NK-92 (cell line): Measurements from ENCODE around the gene COL25A1.
"Not testable (repeated sequence)": the region's sequence is repeated elsewhere in the genome, so short reads cannot be mapped to it uniquely, and the experiment has no call there.

Source experiments
- DNase-seq: peaks from one replicate; lab custom pipeline; 2025; ENCODE audit not compliant: unreplicated experiment; lab: John Stamatoyannopoulos, UW

Gene COL25A1

DNA sequence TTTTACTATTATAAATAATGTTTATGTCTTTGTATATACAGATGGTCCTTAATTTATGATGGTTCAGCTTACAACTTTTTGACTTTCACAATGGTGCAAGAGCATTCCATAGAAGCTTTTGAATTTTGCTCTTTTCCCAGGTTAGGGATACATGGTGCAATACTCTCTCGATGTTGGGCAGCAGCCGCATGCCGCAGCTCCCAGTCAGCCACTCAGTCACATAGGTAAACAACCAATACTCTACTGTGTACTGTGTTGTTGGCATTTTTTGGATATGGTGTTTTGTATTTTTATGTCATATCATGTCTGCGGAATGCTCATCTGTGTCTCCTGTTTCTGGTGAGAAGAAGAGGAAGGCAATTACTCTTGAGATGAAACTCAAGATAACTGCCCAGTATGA, 281.6 kb downstream of the COL25A1 start:
- DNase-seq: no peak

DNA sequence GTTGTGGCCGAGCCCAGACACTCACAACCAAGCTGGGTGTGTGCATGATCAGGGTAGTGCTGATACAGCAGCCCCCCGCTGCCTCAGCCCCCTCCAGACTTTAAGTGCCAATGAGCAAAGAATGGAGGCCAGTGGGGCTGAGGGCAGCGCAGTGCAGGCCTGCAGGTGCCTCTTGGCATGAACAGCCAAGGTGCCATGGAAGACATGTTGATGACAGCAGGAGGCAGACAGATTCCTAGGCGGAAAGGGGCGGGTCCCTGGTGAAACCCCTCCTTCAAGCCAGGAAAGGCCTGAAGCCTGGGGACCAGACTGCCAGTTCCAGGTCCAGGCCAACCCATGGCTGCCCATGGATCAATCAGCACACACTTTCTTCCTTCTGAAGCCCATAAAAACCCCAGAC, 286.3 kb downstream of the COL25A1 start:
- no peak for DNase-seq

DNA sequence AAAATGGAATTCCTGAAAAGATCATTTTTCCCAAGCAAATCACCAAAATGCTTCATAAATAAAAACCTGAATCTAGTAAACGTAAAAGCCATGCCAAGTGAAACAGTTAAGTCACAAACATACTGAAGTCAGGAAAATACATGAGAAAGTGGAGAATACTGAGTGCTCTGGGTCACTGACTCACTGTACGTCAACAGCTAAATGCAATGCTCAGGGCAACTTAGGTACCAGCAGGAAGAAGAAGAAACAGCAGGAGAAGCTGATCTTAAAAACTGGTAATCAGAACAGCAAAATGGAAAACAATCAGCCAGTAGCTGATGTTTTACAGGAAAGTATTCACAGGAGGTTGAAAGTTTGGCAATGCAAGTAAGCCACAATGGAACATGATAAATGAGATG, 287.0 kb downstream of the COL25A1 start:
- DNase-seq: no peak

DNA sequence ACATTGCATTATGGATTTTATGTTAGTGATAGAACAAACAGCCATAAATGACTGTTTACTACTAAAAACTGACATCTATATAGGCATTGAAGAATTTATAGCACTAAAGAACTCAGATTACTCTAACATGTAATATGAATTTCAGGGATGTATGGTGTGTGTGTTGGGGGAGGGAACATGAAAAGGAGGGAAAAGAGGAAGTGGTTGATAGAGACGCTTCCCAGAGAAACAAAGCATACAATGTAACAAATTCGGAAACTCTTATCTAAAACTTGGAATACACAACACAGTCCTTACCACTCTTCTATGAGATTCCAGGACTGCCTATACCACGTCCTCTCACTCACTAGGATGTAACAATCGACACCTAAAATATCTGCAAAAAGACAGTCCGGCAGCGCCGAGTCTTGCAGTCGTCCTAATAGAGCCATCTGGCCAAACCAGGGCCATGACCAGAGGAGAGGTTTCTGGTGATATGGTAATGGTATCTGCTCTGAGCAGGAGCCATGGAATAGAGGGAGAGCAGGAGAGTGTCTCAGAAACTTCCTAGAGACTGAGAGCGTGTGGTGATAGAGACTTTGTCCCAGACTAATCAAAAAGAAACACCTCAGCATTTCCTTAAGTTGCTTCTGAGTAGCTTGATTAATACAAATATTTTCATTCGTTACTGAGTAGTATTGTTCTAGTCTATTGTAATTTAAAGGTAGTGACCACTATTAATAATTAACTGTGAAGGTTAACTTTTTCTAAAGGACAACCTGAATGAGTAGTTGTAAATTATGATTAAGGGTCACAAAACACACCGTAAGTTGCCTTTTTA, 287.7 kb downstream of the COL25A1 start:
- DNase-seq: no peak

DNA sequence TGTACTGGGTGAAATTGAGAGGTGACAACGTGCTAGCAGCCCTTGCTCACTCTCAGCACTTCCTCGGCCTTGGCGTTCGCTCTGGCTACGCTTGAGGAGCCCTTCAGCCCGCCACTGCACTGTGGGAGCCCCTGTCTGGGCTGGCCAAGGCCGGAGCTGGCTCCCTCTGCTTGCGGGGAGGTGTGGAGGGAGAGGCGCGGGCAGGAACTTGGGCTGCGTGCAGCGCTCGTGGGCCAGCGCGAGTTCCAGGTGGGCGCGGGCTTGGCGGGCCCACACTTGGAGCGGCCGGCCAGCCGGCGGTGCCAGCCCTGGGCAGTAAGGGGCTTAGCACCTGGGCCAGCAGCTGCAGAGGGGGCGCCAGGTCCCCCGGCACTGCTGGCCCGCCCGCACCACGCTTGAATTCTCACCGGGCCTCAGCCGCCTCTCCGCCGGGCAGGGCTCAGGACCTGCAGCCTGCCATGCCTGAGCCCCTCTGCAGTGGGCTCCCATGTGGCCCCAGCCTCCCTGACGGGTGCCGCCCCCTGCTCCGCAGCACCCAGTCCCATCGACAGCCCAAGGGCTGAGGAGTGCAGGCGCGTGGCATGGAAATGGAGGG, 290.1 kb downstream of the COL25A1 start:
- no peak for DNase-seq

DNA sequence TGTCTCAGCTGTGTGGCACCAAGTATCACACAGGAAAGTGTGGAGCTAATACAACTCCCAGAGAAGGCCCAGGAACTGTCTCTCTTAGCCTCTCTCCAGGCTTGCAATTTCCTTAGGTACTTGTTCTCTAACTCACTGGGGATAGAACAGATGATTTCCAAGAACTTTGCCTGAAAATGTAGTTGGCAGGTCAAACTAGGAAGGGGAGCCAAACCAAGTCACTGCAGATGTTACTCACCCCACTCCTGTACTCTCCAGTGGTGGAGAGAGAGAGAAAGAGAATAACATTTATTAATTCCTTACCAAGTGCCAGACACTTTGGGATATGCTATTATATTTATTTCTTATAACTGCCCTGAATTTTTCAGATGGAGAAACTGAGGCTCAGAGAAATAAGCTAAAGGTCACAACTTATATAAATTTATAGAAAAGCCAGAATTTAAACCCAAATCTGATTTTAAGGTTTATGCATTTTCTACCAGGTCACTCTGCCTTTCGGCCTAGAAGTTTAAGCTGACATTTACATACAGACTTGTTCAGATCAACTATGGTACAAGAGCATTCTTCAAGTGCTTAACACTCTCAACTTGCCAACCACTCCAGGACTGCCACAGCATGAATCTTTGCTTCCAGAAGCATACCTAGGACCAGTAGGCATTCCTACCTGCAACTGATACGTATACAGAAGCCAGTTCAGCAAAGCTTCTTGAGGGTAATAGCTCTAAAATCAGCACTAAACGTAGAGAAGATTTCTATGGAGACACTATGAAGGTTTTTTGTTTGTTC, 291.0 kb downstream of the COL25A1 start:
- DNase-seq: no peak

DNA sequence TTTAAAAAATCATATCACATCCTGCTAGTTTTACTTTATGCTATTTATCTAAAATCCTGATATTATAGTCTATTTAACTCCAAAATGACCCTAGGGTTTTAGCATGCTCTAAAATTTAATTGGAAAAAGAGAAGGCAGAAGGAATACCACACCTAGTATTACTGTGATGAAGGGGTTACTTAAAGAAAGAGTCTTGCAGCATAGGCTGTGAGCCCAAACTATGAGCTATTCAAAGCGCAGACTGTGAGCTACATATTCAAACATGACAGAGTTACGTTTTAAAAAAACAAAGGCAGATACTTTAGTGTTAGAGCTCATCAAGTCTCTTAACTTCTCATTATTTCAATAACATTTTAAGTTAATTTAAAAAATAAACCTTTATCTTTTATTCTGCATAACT, 291.9 kb downstream of the COL25A1 start:
- no peak for DNase-seq

DNA sequence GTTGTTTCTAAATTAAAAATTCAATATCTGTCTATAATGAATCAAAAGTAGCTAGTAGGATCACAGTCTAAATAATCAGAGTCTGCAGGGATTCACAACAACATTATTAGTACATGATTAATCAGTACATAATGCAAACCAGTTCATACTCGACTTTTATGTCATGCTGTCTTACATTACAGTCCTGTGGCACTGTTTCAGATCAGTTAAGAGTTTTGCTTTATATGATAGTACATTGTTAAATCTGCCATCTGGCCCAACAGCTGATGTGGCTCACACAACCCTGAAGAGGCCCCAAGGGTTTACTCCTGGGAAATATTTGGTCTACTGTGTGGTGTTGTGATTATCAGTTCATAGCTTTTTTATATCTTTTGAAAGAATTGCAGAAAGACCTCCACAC, 292.5 kb downstream of the COL25A1 start:
- no peak for DNase-seq

DNA sequence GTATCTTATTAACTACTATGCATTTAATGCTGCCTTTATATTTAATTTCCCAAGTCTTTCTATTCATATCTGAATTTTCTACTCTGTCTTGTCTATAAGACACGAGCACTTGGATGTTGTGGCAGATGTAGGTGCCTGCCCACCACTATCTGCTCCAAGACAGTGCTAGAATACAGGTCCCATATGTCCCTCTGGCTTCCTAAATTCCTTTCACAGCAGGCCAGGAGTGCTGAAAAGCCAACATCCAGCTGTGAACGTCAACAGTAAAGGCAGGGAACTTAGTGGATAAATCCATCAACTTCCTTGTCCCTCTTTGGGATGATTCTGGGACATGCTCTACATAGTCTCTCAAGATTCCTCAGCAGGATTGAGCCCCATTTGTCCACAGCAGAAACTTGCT, 294.5 kb downstream of the COL25A1 start:
- DNase-seq: no peak

DNA sequence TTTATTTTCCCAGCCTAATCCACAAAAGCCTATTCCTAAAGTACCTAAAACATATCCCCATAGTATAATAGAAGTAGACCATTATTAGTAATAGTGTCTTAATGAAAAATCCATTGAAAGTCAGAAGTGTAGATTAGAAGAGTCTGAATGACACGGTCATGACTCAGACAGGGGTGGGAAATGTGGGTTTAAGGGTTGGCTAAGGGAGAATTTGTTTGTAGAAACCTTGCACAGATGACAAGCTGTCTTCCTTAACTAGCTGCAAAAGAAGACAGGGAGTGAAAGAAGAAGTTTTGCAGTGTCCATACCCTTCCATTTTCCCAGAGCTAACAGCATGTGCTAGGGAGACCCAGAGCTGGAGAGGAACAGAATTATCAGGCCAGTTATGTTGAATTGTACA, 296.9 kb downstream of the COL25A1 start:
- DNase-seq: no peak

DNA sequence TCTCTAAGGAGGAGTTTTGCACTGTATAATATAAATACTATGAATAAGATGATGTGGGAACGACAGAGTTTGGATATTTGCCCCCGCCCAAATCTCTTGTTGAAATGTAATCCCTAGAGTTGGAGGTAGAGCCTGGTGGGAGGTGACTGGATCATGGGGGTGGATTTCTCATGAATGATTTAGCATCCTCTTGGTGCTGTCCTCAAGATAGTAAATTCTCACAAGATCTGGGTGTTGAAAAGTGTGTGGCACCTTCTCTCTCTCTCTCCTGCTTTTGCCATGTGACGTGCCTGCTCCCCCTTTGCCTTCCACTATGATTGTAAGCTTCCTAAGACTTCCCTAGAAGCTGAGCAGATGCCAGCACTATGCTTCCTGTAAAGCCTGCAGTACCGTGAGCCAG, 298.0 kb downstream of the COL25A1 start:
- no peak for DNase-seq

DNA sequence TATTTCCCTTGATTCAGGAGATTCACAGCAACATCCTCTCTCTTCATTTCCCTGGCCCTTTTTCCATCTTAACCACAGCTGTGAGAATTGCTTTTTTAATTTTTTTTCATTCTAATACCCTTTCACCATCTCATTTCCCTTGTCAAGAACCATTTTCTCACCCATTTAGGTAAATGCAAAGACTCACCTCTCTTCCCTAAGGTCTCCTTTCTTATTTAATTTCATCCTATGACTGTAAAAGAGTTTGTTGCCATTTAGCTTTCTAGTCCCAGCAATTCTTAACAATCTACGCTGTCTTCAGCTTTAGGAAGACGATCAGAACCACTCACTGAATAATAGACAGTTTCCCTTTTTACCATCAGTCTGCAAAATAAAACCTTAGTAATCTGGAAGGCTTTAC, 298.5 kb downstream of the COL25A1 start:
- DNase-seq: no peak

DNA sequence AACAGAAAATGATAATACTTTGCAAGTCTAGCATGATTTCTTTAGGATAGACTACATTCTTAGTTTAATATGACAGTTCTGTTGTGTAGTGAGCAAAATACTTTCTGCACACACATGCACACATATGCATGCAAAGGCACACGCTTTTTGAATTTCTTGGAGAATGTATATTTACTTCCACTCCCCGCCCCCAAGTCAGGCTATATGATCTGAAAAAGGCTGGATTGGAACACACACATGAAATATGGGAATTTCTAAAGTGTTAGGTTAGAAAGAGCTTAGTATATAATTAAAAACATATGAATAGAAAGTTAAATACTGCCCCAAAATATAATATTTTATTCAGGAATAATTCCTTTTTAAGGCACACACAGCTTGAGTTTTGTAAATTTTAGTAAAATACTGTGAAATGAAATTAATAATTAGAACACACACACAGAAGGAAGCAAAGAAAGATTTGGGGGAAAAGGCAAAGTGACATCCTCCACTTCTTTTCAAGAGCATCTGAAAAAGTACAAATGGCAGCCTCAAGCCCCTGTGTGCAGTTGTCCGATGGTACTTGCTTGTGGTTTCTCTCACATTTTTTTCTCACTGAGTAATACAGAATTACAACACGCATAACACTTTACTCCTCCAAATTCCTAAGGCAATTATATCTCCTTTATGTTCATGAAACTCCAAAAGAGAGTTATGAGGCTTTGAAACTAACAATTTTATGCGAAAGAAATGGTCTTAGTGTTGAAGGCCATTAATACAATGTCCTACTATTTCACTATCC, 310.7 kb downstream of the COL25A1 start:
- DNase-seq: no peak

DNA sequence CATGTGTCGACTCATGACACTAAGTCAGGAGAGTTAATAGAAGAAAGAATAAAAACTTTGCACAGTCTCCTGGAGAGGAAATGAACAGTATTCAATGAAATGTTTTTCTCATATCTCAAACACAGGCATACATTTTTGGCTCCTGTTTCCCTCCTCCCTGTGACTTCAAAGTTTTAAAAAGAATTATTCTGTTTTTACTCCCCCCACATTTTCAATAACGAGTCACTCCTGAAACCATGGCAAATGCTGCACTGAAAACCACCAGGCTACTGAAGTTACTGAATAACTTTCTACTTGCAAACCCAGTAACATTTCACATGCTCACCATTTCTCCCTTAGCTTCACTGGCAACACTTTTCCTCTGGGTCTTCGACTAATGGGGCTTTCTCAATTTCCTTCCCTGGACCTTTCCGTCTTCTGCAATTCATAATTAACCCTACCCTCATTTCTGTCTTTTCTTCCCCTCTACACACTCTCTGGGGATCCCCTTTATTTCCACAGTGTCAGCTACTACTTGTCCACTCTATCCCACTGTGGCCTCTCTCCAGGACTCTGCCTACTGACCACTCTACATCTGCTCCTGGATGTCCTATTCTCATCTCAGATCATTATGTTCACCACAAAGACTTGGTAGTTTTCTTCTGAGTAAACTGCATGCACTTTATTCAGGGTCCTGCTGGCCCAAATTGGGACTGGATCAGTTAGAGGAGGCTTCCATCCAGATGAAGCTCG, 313.8 kb downstream of the COL25A1 start:
- no peak for DNase-seq

DNA sequence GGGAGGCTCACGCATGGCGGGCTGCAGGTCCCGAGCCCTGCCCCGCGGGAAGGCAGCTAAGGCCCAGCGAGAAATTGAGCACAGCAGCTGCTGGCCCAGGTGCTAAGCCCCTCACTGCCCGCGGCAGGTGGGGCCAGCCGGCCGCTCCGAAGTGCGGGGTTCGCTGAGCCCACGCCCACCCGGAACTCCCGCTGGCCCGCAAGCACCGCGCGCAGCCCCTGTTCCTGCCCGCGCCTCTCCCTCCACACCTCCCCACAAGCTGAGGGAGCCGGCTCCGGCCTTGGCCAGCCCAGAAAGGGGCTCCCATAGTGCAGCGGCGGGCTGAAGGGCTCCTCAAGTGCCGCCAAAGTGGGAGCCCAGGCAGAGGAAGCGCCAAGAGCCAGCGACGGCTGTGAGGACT, 318.0 kb downstream of the COL25A1 start:
- not testable (repeated sequence) for DNase-seq

DNA sequence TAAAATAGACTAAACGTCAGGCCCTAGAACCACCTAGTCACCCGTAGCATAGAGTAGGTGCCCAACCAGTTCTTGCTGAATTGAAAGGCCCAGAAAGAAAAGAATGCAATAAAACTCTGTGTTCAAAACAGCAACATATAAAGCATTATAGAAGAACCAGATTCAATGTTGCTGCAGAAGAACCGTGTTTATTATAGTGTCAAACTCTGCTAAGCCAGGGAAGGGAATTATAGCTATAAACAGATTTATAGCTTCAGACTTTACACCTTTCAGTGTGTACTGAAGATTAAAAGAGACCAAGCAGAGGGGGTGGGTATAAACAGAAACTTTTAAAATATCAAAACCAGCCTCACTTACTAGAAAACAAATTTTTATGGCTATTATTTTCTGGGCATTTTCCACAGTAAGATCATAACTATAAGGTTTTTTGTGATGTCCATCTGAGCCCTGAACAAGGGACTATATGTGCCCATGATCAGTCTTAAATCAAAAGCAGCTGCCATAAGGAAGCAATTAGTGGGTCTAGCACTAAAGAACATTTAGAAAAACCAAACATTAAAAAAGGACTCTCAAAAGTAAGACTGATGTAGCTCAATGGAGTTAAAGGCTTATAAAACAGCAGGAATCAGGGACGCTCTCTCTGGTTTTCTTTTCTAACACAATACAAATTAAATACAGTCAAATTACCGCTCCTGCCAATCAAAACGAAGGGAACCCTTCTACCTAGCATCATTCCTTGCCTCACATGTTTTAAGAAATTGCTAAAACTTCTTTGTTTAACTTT, 319.9 kb downstream of the COL25A1 start:
- DNase-seq: no peak

DNA sequence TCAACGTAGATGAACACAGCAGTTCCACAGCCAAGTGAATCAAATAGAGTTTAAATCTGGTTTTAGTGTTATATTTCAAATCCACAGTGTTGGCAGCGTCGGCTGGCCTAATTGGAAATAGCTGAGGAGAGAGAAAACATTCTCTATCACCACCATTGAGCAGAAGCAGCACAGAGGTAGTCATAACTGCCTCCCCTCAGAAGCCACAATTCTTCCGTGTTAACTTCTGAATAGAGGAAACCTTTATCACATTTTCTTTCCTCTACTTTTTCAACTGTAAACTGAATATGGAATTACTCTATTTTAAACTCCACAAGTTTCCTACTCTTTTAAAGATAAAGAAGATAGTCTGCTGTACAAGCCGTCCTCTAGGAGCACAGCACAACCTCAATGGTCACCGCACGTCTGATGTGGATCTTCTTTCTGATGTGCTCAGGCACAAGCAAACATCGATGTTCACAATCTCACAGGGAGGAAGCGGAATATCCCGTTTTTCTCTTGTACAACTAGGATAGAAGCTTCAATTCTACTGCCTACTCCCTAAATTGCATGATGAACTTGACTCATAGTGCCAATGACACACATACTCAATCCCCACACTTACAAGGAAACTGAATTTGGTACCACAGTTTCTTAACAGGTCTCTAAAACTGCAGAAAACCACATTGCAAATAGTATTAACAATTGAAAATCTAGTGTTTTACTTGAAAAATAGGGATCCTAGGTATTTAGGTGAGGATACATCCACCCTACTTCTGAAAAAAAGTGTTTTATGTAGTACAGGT, 321.8 kb downstream of the COL25A1 start:
- DNase-seq: no peak

DNA sequence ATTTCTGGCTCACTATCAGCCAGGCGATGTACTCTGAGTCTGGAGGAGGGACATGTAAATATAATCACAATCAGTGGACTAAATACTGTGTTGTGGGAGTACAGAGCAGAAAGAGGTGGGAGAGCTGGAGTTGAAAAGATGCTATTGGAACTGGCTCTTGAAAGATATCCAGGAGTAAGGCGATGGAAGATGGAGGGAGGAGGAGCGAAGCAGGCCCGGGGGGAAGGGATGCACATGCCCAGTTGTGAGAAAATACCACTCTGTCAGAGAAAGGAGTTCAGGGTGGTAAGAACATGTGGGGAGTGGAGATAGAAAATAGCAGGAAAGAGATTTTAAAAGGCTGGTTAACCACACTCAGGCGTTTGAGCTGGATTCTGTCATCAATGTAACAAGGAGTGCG, 322.7 kb downstream of the COL25A1 start:
- no peak for DNase-seq

DNA sequence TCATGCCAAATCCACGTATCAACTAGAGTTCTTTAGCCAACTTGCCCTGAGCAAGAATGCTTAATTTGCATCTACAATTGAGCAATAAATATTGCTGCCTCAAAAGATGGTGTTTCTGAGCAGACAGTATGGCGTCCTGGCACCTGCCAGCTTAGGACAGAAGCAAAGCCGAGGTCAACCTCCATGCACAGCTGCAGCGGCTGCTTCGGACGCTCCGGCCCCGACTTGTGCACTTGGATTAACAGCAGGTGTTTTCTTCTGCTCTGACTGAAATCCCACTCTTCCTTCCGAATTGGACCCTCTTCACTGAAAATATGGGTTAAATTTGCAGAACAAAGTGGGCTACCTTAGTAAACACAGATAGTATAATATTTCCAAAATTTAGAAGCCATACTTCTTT, 324.4 kb downstream of the COL25A1 start:
- DNase-seq: no peak
